ENCODE measurements around the gene TTC7B.

Gene TTC7B

GRCh38 chr14:90554341-90554740 lies 261.9 kb downstream of the TTC7B start:
- Histone ChIP-seq H3K18ac (ENCODE audit: low read length) (no peak overlapping the region), H3K79me2 (ENCODE audit: control insufficient read depth, insufficient read depth, low read length) (no peaks in the 10 kb centered on the region), H2AK5ac (ENCODE audit: low read length) (no peak overlapping the region), H2BK120ac (ENCODE audit: low read depth, low read length) (no peak overlapping the region), H3K56ac (ENCODE audit: low read length) (no peak overlapping the region), H3K27me3 (ENCODE audit: insufficient read depth, low read length, poor library complexity) (no peaks in the 10 kb centered on the region), H3K4me2 (ENCODE audit: low read length) (no peak overlapping the region), H4K5ac (ENCODE audit: low read length) (no peak overlapping the region), H3K4me3 (ENCODE audit: low read length) (no peak overlapping the region), H3K36me3 (ENCODE audit: control insufficient read depth, insufficient read depth, low read length) (no peaks in the 10 kb centered on the region), H2BK5ac (ENCODE audit: low read length) (no peak overlapping the region), H3K23ac (ENCODE audit: low read length) (no peak overlapping the region), H3K4me1 (ENCODE audit: control insufficient read depth, low read depth, low read length) (peaks cover 6% of the 10 kb centered on the region), H3K27ac (ENCODE audit: low read depth, low read length) (no peak overlapping the region), H3K9ac (ENCODE audit: low read length) (no peak overlapping the region), H3K4ac (ENCODE audit: low read depth, low read length) (no peak overlapping the region), H2BK15ac (replicated peaks; ENCODE audit: low read depth) (no peak overlapping the region), H3K79me1 (ENCODE audit: low read length) (no peaks in the 10 kb centered on the region), H4K8ac (ENCODE audit: low read depth, low read length) (no peak overlapping the region)
- no CpG with 5 or more reads among the region's 13 CpGs for WGBS (ENCODE audit: extremely low coverage, insufficient coverage, low lambda C conversion rate)
- no peak for DNase-seq

- H3K27me3 ChIP-seq (ENCODE audit: insufficient read depth, low read length, poor library complexity), result no peaks in the 10 kb centered on the region
- no peak for DNase-seq
- no peaks in the 10 kb centered on the region for H3K79me2 ChIP-seq (ENCODE audit: control insufficient read depth, insufficient read depth, low read length)
- no peak overlapping the region for H3K4me3 ChIP-seq (ENCODE audit: low read length)
- H3K36me3 ChIP-seq (ENCODE audit: control insufficient read depth, insufficient read depth, low read length), result no peaks in the 10 kb centered on the region
- no peak overlapping the region for H3K23ac ChIP-seq (ENCODE audit: low read length)
- H3K56ac ChIP-seq (ENCODE audit: low read length), result no peak overlapping the region
- no peak overlapping the region for H3K18ac ChIP-seq (ENCODE audit: low read length)
- H4K5ac ChIP-seq (ENCODE audit: low read length), result no peak overlapping the region
- H3K4ac ChIP-seq (ENCODE audit: low read depth, low read length), result no peak overlapping the region
- no peaks in the 10 kb centered on the region for H3K79me1 ChIP-seq (ENCODE audit: low read length)
- no peak overlapping the region for H2AK5ac ChIP-seq (ENCODE audit: low read length)
- H3K9ac ChIP-seq (ENCODE audit: low read length), result no peak overlapping the region
- H2BK5ac ChIP-seq (ENCODE audit: low read length), result no peak overlapping the region
- no CpG with 5 or more reads among the region's 9 CpGs for WGBS (ENCODE audit: extremely low coverage, insufficient coverage, low lambda C conversion rate)
- H2BK15ac ChIP-seq (replicated peaks; ENCODE audit: low read depth), result no peak overlapping the region
- peaks cover 6% of the 10 kb centered on the region for H3K4me1 ChIP-seq (ENCODE audit: control insufficient read depth, low read depth, low read length)
- H4K8ac ChIP-seq (ENCODE audit: low read depth, low read length), result no peak overlapping the region
- H2BK120ac ChIP-seq (ENCODE audit: low read depth, low read length), result no peak overlapping the region
- no peak overlapping the region for H3K4me2 ChIP-seq (ENCODE audit: low read length)
- H3K27ac ChIP-seq (ENCODE audit: low read depth, low read length), result no peak overlapping the region
Observed at GRCh38 chr14:90553921-90554336, 262.3 kb downstream of the TTC7B start.

GRCh38 chr14:90553298-90553920 lies 262.8 kb downstream of the TTC7B start:
- peak; percentile 42 for DNase-seq
- Histone ChIP-seq H4K5ac (ENCODE audit: low read length) (no peak overlapping the region), H3K79me1 (ENCODE audit: low read length) (no peaks in the 10 kb centered on the region)

GRCh38 chr14:90552465-90553297 lies 263.5 kb downstream of the TTC7B start:
- no peak overlapping the region for H3K4me2 ChIP-seq (ENCODE audit: low read length)
- WGBS (ENCODE audit: extremely low coverage, insufficient coverage, low lambda C conversion rate), result no CpG with 5 or more reads among the region's 17 CpGs
- no peak overlapping the region for H3K56ac ChIP-seq (ENCODE audit: low read length)
- H3K79me2 ChIP-seq (ENCODE audit: control insufficient read depth, insufficient read depth, low read length), result no peaks in the 10 kb centered on the region
- H3K18ac ChIP-seq (ENCODE audit: low read length), result no peak overlapping the region
- H2BK15ac ChIP-seq (replicated peaks; ENCODE audit: low read depth), result no peak overlapping the region
- H3K4me3 ChIP-seq (ENCODE audit: low read length), result no peak overlapping the region
- H3K27ac ChIP-seq (ENCODE audit: low read depth, low read length), result no peak overlapping the region
- H3K9ac ChIP-seq (ENCODE audit: low read length), result no peak overlapping the region
- no peaks in the 10 kb centered on the region for H3K79me1 ChIP-seq (ENCODE audit: low read length)
- H3K4ac ChIP-seq (ENCODE audit: low read depth, low read length), result no peak overlapping the region
- peaks cover 6% of the 10 kb centered on the region for H3K4me1 ChIP-seq (ENCODE audit: control insufficient read depth, low read depth, low read length)
- no peak overlapping the region for H3K23ac ChIP-seq (ENCODE audit: low read length)
- H2BK120ac ChIP-seq (ENCODE audit: low read depth, low read length), result no peak overlapping the region
- H4K8ac ChIP-seq (ENCODE audit: low read depth, low read length), result no peak overlapping the region
- no peaks in the 10 kb centered on the region for H3K27me3 ChIP-seq (ENCODE audit: insufficient read depth, low read length, poor library complexity)
- H4K5ac ChIP-seq (ENCODE audit: low read length), result no peak overlapping the region
- DNase-seq, result no peak
- no peak overlapping the region for H2AK5ac ChIP-seq (ENCODE audit: low read length)
- no peaks in the 10 kb centered on the region for H3K36me3 ChIP-seq (ENCODE audit: control insufficient read depth, insufficient read depth, low read length)
- H2BK5ac ChIP-seq (ENCODE audit: low read length), result no peak overlapping the region

More at GRCh38 chr14:90553298-90553920, 262.8 kb downstream of the TTC7B start:
- Histone ChIP-seq H3K4ac (ENCODE audit: low read depth, low read length) (no peak overlapping the region), H2BK120ac (ENCODE audit: low read depth, low read length) (no peak overlapping the region), H3K27me3 (ENCODE audit: insufficient read depth, low read length, poor library complexity) (no peaks in the 10 kb centered on the region), H2BK5ac (ENCODE audit: low read length) (no peak overlapping the region), H3K4me1 (ENCODE audit: control insufficient read depth, low read depth, low read length) (peaks cover 6% of the 10 kb centered on the region), H2AK5ac (ENCODE audit: low read length) (no peak overlapping the region), H3K56ac (ENCODE audit: low read length) (no peak overlapping the region), H4K8ac (ENCODE audit: low read depth, low read length) (no peak overlapping the region), H3K18ac (ENCODE audit: low read length) (no peak overlapping the region), H3K27ac (ENCODE audit: low read depth, low read length) (no peak overlapping the region), H3K4me3 (ENCODE audit: low read length) (no peak overlapping the region), H2BK15ac (replicated peaks; ENCODE audit: low read depth) (no peak overlapping the region), H3K9ac (ENCODE audit: low read length) (no peak overlapping the region), H3K36me3 (ENCODE audit: control insufficient read depth, insufficient read depth, low read length) (no peaks in the 10 kb centered on the region), H3K79me2 (ENCODE audit: control insufficient read depth, insufficient read depth, low read length) (no peaks in the 10 kb centered on the region), H3K4me2 (ENCODE audit: low read length) (no peak overlapping the region), H3K23ac (ENCODE audit: low read length) (no peak overlapping the region)
- no CpG with 5 or more reads among the region's 14 CpGs for WGBS (ENCODE audit: extremely low coverage, insufficient coverage, low lambda C conversion rate)

GRCh38 chr14:90551733-90552464 lies 264.3 kb downstream of the TTC7B start:
- H4K8ac ChIP-seq (ENCODE audit: low read depth, low read length), result no peak overlapping the region
- DNase-seq, result no peak
- no peak overlapping the region for H2BK120ac ChIP-seq (ENCODE audit: low read depth, low read length)
- H2BK5ac ChIP-seq (ENCODE audit: low read length), result no peak overlapping the region
- H3K23ac ChIP-seq (ENCODE audit: low read length), result no peak overlapping the region
- WGBS (ENCODE audit: extremely low coverage, insufficient coverage, low lambda C conversion rate), result no CpG with 5 or more reads among the region's 11 CpGs
- peaks cover 6% of the 10 kb centered on the region for H3K4me1 ChIP-seq (ENCODE audit: control insufficient read depth, low read depth, low read length)
- no peaks in the 10 kb centered on the region for H3K36me3 ChIP-seq (ENCODE audit: control insufficient read depth, insufficient read depth, low read length)
- H3K27me3 ChIP-seq (ENCODE audit: insufficient read depth, low read length, poor library complexity), result no peaks in the 10 kb centered on the region
- no peak overlapping the region for H4K5ac ChIP-seq (ENCODE audit: low read length)
- no peak overlapping the region for H3K27ac ChIP-seq (ENCODE audit: low read depth, low read length)
- no peak overlapping the region for H2AK5ac ChIP-seq (ENCODE audit: low read length)
- no peak overlapping the region for H3K4ac ChIP-seq (ENCODE audit: low read depth, low read length)
- H3K9ac ChIP-seq (ENCODE audit: low read length), result no peak overlapping the region
- H2BK15ac ChIP-seq (replicated peaks; ENCODE audit: low read depth), result no peak overlapping the region
- H3K4me2 ChIP-seq (ENCODE audit: low read length), result no peak overlapping the region
- no peaks in the 10 kb centered on the region for H3K79me1 ChIP-seq (ENCODE audit: low read length)
- H3K56ac ChIP-seq (ENCODE audit: low read length), result no peak overlapping the region
- H3K18ac ChIP-seq (ENCODE audit: low read length), result no peak overlapping the region
- H3K79me2 ChIP-seq (ENCODE audit: control insufficient read depth, insufficient read depth, low read length), result no peaks in the 10 kb centered on the region
- H3K4me3 ChIP-seq (ENCODE audit: low read length), result no peak overlapping the region
